ENCODE measurements around the gene ANKRD61.
"Not testable (repeated sequence)": the region's sequence is repeated elsewhere in the genome, so short reads cannot be mapped to it uniquely, and the experiment has no call there.

ANKRD61 gene

GRCh38 chr7:6030988-6031387 is at the start of gene ANKRD61:
ANKRD61 (plus strand) TSS chr7:6031376; CDS start chr7:6031376, 0 bp downstream.
- no peak for DNase-seq (ENCODE audit: low read depth, low spot score)

- DNase-seq (ENCODE audit: low read depth, low spot score), result not testable (repeated sequence)
These were observed 44.1 kb upstream of the ANKRD61 start for GRCh38 chr7:5987061-5987460.

- no peak for DNase-seq (ENCODE audit: low read depth, low spot score)
These were observed 33.9 kb upstream of the ANKRD61 start for GRCh38 chr7:5997210-5997808.

GRCh38 chr7:6007386-6007785 is 23.8 kb upstream of the ANKRD61 start:
- no peak for DNase-seq (ENCODE audit: low read depth, low spot score)

- DNase-seq (ENCODE audit: low read depth, low spot score), result not testable (repeated sequence)
These were observed 23.2 kb upstream of the ANKRD61 start for GRCh38 chr7:6007835-6008590.

GRCh38 chr7:6008668-6009611 is 22.2 kb upstream of the ANKRD61 start, which contains the start of the genes AIMP2 and PMS2:
AIMP2 (plus strand) TSS chr7:6009272; CDS start chr7:6009364, 92 bp downstream.
PMS2 (minus strand) TSS chr7:6009049; CDS start chr7:6009019, 30 bp downstream.
- peak; percentile 97 for DNase-seq (ENCODE audit: low read depth, low spot score)

GRCh38 chr7:6010370-6010769 is 20.8 kb upstream of the ANKRD61 start:
- not testable (repeated sequence) for DNase-seq (ENCODE audit: low read depth, low spot score)

GRCh38 chr7:6011541-6011940 is 19.6 kb upstream of the ANKRD61 start:
- no peak for DNase-seq (ENCODE audit: low read depth, low spot score)

GRCh38 chr7:6012355-6013104 is 18.6 kb upstream of the ANKRD61 start:
- DNase-seq (ENCODE audit: low read depth, low spot score), result no peak

GRCh38 chr7:6015917-6016652 is 15.1 kb upstream of the ANKRD61 start:
- DNase-seq (ENCODE audit: low read depth, low spot score), result no peak

GRCh38 chr7:6016653-6016966 is 14.6 kb upstream of the ANKRD61 start:
- no peak for DNase-seq (ENCODE audit: low read depth, low spot score)

GRCh38 chr7:6020371-6021286 is 10.5 kb upstream of the ANKRD61 start:
- DNase-seq (ENCODE audit: low read depth, low spot score), result no peak

- no peak for DNase-seq (ENCODE audit: low read depth, low spot score)
These were observed 8.5 kb upstream of the ANKRD61 start for GRCh38 chr7:6022707-6023106.

- DNase-seq (ENCODE audit: low read depth, low spot score), result no peak
These were observed 7.2 kb upstream of the ANKRD61 start for GRCh38 chr7:6023974-6024435.

GRCh38 chr7:6026011-6026819 is 5.0 kb upstream of the ANKRD61 start:
- peak; percentile 23 for DNase-seq (ENCODE audit: low read depth, low spot score)

GRCh38 chr7:6026820-6027311 is 4.3 kb upstream of the ANKRD61 start:
- no peak for DNase-seq (ENCODE audit: low read depth, low spot score)

- DNase-seq (ENCODE audit: low read depth, low spot score), result no peak
These were observed 3.3 kb upstream of the ANKRD61 start for GRCh38 chr7:6027806-6028365.

- DNase-seq (ENCODE audit: low read depth, low spot score), result no peak
These were observed 2.6 kb upstream of the ANKRD61 start for GRCh38 chr7:6028563-6028962.
